MM.1S (cell line): ENCODE measurements around the gene ALDH3B2.
"Not testable (repeated sequence)": the region's sequence is repeated elsewhere in the genome, so short reads cannot be mapped to it uniquely, and the experiment has no call there.

Experiments
- CTCF ChIP-seq: fragments of 300-600 bp; sonication (generic); IDR thresholded peaks from 2 replicates; pipeline ENCODE4 v1.5.1; 2016; ENCODE audit warnings: antibody characterized with exemption, low read length, mixed read lengths
- EZH2 ChIP-seq: fragments of 300-600 bp; sonication (generic); optimal IDR thresholded peaks from 2 replicates; pipeline ENCODE3; 2017; ENCODE audit warnings: low read depth, mild to moderate bottlenecking, antibody characterized with exemption, low read length, mixed read lengths

GRCh38 chr11:67637441-67637840 is 37.0 kb downstream of the ALDH3B2 start:
- TF ChIP-seq CTCF, EZH2: not testable (repeated sequence)
